Forelimb muscle (tissue), 1 donor: ENCODE results near the gene NCOA5. TPM values are rescaled to one million over a fixed set of nuclear protein-coding genes. Genes with fewer than 3 reads are reported as not detected.

Experiments
- DNase-seq: peaks from one replicate; pipeline ENCODE4 v3.0.0-alpha.2; 2013; ENCODE audit warnings: low read depth
- polyA plus RNA-seq: library from polyadenylated mRNA; unstranded; fragments of 120-200 nt; gene quantifications from one replicate; pipeline ENCODE4 v1.2.1, GENCODE V29; 2013; ENCODE audit not compliant: insufficient read length

Gene NCOA5
- polyA plus RNA-seq, 1 donor, result 29.0 TPM

DNA sequence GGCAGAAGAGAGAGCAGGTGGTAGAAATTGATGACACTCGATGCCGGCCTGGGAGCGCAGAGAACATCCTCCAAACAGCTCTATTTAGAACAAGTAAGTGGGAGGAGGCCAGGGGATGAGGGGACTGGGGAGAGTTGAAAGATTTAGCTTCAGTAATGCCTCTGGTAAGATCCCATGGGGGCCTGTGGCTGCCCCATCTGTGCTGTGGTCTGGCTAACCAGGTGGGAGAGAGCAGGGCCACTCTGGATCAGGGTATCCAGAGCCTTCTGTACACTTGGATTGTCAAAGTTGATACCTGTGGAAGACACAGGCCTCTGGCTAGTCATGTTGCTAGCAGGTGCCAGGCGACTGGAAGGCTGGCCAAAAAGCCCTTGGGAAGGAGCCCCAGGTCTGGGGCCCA lies 27.6 kb downstream of the NCOA5 start:
- no peak for DNase-seq

DNA sequence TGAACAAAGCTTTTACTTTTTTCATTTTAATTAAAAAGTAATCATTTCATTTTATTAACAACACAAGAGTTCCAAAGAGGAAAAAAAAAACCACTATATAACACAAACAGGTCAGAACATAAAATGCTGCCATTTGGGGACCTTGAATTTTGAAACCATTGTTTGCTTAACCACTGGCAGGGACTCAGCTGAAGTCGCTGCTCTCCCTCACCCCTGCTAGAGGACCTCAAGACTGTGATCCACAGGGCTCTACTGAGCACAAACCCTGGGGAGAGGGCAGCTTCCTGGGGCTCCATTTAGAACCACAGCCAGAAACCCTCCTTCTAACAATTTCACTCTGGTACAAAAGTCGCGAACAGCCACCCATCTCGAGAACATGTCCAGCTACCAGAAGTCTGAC lies 28.8 kb downstream of the NCOA5 start:
- no peak for DNase-seq

DNA sequence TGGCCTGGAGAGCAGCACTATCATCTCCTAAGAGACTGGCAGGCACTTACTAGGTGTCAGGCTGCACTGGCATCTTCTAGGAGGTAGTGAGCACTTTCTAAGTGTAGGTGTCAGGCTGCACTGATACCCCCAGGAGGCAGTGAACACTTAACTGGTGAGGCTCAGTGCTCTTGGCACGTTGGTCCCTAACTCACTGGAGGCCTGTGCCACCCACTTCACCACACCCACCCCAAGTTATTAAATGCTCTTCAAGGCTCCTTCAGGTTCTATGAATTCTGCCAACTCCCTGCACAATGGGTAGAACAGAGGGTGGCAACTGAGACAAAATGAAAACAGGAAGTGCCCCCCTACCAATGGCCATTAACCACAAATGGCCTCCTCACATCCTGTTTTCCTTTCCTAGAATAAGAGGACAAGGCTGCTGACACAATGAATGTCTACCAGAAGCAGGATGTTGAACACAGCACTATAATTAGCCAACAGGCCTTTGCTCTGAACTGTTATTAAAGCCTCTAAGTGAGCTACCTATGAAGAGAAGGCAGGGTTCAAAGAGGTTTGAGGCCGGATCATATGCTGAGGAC lies 29.4 kb downstream of the NCOA5 start:
- DNase-seq, result no peak

DNA sequence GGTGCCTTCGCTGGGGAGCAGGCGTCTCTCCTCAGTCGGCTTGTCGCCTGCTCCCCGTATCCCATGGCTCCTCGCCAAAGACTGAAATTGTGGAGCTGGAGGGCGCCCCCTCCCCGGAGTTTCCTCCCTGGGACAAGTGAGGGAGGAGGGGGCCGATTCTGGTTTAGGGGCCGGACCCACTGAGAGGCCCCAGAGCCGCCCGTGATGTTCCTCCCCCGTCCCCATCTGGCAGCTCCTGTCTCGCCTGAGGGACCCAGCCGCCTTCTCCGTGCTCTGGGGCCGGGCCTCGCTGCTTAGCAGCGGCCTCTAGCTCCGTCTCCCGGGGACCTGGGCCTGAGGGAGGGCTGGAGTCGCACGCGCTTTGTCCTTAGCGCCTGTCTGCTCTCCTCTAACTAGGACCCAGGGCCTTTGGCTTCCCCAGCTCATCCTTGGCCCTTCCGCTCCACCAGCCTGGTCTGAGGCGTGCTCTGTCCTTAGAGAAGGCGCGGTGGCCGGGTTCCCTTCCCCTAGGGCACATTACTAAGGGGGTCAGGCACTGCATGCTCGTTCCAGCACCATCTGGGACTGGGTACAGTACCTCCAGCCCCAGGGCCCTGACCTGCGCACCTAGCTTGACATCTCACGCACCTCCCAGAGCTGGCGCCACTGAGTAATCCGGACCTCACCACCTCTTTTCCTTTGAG lies 31.0 kb downstream of the NCOA5 start:
- DNase-seq, result no peak

DNA sequence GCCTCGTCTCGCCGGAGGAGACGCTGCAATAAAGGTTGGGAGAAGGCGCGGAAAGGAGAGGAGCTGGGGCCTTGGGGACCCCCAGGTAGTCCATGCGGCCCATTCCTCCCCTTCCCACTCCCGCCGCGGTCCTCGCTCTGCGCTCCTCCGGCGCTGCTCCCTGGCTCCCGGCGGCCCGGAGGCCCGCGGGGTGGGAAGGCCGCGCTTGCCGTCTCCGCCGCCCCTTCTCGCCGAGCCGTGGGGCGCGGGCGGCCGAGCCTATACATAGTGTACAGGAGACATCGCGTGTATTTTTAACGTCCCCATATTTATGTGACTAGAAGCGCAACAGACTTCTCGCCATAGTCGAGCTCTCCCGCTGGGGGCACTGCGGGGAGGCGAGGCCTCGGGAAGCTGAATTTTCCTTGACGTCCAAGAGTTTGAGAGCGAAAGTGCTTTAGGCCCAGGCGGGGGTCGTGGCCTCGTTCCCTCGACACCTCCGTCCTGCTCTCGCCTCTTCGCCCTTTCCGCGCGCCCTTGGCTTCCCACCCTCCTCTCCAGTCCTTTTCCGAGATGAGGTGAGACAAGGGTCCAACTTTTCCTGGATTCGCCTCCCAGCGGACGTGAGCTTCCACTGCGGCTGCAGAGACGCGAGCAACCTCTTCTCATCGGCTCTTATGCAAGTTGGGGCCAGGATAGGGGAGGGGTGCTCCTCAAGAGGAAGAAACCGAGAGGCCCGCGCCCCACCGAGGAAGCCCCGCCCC lies 31.7 kb downstream of the NCOA5 start:
- no peak for DNase-seq

- no peak for DNase-seq
Observed at GRCh38 chr20:46056970-46057855, 32.5 kb downstream of the NCOA5 start.

DNA sequence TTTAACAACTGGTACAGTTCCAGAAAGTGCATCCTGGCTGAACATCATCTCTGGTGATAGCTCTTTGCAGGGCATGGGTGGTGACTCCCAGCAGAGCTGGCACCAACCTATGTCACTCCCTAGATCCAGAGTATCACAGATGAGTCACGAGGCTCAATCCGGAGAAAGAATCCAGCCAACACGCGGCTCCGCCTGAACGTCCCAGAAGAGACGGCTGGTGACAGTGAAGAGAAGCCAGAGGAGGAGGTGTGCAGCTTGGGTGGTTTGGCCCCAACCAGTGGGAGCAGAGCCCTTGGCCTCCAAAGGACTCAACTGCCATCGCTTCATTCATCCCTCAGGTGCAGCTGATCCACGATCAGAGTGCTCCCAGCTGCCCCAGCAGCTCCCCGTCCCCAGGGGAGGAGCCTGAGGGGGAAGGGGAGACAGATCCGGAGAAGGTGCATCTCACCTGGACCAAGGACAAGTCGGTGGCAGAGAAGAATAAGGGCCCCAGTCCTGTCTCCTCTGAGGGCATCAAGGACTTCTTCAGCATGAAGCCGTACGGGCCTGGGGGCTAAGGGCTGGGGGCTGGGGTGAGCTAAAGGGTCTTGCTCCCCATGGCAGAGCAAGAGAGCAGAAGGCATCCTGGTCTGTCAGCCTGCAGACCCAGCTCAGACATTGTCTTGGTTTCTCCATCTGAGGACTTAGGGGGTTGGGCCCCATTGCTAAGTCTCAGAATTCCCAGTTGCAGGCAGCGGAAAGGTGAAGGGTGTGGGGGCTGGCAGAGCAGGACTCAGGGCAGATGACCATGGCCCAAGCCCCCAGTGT lies 33.5 kb downstream of the NCOA5 start:
- no peak for DNase-seq

DNA sequence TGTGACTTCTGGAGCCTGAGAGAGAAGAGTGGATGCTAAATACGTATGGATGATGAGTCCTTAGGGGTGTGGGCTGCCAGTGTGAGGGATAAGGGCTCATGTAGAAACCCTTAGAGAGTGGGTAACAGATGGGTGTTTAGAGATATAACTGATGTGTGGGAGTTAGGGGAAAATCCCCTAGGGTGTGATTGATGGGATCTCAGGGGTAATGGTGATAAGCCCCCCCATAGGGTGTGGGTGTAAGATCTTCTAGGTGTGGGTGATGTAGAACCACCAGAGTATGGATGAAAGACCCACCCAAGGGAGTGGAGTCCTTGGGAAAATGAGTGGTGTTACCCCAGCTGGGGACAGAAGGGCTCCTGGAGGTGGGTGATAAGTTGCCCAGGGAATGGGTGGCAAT lies 34.5 kb downstream of the NCOA5 start:
- no peak for DNase-seq

GRCh38 chr20:46054606-46055005 lies 35.2 kb downstream of the NCOA5 start:
- DNase-seq, result no peak

- no peak for DNase-seq
Observed at GRCh38 chr20:46053416-46053815, 36.3 kb downstream of the NCOA5 start.

DNA sequence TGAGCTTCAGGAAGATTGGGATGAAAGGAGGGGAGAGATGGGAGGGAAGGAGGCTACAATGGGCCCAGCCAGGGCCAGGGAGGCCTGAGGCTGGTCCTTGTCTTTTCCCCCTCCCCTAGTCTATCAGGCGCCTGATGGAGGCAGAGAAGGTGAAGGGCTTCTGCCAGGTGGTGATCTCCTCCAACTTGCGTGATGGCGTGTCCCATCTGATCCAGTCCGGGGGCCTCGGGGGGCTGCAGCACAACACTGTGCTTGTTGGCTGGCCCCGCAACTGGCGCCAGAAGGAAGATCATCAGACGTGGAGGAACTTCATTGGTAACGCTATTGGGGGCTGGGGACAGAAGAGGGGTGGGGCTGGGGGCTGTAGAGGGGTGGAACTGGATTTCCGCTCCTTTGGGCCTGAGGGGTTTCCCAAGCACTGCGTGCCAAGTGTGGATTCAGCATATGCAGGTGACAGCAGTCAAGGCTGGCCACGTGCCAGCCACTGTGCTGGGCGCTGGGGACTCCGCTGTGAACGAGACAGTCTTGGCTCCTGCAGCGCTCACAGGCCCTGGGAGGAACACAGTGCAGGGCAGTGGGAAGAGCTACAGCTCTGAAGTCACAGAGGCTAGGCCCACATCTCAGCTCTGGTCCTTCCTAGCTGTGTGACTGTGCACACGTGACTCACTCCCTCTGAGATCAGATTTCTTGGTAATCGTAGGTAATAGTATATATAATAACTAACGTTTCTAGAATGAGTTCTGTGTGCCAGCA lies 38.0 kb downstream of the NCOA5 start:
- no peak for DNase-seq

GRCh38 chr20:46050885-46051284 lies 38.9 kb downstream of the NCOA5 start:
- DNase-seq, result no peak

DNA sequence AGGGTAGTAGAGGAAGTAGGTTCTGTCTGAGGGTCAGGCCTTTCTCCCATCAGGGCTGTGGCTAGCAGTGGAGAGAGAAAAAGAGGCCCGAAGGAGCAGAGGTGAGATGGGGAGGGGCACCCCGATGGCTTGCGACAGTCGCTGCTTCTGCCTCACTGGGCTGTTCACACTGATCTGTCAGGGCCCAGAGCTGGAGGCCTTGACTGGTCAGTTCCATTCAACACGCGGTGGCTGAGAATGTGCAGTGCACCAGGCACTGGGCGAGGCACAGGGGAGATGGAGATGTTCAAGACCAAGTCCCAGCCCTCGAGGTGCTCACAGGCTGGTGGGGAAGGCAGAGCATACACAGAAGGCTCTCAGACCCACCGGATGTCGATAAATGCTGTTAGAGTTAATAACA lies 39.3 kb downstream of the NCOA5 start:
- no peak for DNase-seq

GRCh38 chr20:46049815-46050214 lies 39.9 kb downstream of the NCOA5 start:
- no peak for DNase-seq

DNA sequence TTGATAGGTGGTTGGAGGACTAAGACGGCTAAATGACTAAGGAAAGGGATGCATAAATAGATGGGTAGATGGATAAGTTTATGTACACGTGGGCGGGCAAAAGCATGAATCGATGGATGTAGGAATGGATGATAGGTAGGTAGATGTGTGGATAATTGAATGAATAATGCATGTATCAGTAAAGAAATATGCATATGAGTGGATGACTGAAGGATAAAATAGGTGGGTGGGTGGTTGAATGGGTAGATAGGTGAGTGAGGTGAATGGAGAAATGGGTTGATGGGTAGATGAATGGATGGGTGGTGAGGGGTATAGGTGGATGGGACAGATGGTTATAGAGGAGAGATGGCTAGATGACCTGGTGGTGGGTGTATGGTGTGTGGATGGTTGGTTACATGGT lies 40.6 kb downstream of the NCOA5 start:
- no peak for DNase-seq

DNA sequence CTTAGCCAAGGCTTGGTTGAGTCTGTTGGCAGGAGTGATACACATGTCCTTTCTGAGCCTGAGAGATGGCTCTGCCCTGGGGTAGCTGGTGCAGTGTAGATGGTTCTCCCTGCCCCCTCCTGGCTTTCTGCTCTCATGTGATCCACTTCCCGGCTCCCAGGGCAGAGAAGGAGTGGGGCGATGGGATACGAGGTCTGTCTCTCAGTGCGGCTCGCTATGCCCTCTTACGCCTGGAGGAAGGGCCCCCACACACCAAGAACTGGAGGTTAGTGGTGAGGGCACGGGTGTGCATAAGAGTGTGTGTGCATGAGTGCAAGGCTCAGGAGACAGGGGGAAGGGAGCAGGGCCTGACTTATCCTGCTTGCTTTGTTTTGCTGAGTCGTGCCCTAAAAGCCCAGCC lies 41.9 kb downstream of the NCOA5 start:
- no peak for DNase-seq

DNA sequence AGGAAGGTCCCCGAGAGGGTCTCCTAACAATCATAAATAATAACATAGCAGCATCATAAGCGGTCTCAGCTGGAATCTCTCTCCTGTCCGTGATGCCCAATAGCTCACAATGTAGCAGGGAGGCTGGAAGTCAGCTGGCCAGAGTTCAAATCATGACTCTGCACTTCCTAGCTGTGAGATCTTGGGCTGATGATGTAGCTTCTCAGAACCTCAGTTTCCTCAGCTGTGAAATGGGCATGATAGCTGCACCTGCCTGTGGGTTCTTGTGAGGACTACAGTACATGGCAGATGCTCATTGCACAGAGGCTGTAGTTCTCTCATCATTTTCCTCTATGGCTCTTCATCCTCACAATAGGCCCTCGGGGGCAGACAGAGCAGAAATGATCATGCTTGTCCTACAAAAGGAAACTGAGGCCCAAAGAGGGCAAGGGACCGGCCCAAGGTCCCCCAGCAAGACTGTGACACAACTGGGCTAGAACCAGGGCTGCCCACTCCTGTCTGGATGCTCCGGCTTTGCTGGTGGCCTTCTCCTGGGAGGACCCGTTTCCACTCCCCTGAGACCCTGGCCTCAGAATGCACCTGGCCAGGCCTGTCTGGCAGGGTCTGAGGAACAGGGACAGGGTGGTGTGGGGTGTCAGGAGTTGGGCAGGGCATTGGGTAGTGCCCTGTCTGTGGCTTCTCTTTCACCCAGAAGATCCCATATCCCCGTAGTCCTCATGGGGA lies 43.0 kb downstream of the NCOA5 start:
- DNase-seq, result no peak

DNA sequence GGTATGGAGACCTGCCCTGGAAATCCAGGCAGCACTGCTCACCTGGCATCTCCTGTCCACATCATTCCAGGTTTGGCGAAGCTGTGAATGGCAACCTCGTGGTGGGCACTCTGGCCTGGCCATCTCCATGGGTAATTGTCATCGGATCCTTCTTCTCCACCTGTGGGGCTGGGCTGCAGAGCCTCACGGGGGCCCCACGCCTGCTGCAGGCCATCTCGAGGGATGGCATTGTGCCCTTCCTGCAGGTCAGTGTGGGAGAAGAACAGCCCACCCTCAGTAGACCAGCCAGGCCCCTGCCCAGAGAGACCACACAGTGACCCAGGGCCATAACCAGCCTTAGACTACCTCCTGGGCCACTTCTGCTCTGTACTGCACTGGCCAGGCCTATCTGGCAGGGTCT lies 44.9 kb downstream of the NCOA5 start:
- DNase-seq, result no peak

- DNase-seq, result no peak
Observed at GRCh38 chr20:46043556-46043955, 46.2 kb downstream of the NCOA5 start.
